ENCODE data around the gene XPR1.
A peak's percentile ranks its signal among the peaks of the same experiment; 100 is the strongest.

The XPR1 gene

DNA sequence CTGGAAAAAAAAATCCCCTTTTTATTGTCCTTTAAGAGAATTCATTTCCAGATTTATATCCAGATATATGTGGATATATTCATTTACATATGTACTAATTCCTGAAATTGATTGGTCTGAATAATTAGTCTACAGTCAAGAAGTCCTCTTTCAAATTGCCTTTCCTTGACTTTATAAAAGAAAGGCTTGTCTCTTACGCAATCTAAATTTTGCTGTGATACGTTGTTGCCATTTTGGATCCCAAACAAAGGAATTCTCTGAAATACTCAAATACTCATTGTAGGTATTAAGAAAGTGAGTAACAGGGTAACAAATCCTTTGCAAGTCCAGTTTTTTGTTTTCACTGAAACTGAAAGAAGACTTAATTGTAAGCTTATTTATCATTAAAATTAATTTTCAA lies 144.0 kb downstream of the XPR1 start:
- no peak for TF ChIP-seq CTCF (IDR thresholded peaks at IDR 0.05; ENCODE audit: insufficient read depth, low read length, poor library complexity, severe bottlenecking)
- no peaks in the 10 kb centered on the region for H3K36me3 ChIP-seq (ENCODE audit: control insufficient read depth, insufficient read depth, low read length)
- no peak for DNase-seq (ENCODE audit: extremely low read depth, insufficient read length)
- H3K27me3 ChIP-seq (replicated peaks; ENCODE audit: control insufficient read depth, insufficient read depth, low read length): no peaks in the 10 kb centered on the region
- no peak overlapping the region for H3K4me3 ChIP-seq (replicated peaks; ENCODE audit: low read depth, low read length)

GRCh38 chr1:180777072-180777689 lies 145.4 kb downstream of the XPR1 start:
- H3K4me3 ChIP-seq (replicated peaks; ENCODE audit: low read depth, low read length): no peak overlapping the region
- no peak for DNase-seq (ENCODE audit: extremely low read depth, insufficient read length)
- no peaks in the 10 kb centered on the region for H3K27me3 ChIP-seq (replicated peaks; ENCODE audit: control insufficient read depth, insufficient read depth, low read length)
- TF ChIP-seq CTCF (IDR thresholded peaks at IDR 0.05; ENCODE audit: insufficient read depth, low read length, poor library complexity, severe bottlenecking): no peak
- H3K36me3 ChIP-seq (ENCODE audit: control insufficient read depth, insufficient read depth, low read length): no peaks in the 10 kb centered on the region

DNA sequence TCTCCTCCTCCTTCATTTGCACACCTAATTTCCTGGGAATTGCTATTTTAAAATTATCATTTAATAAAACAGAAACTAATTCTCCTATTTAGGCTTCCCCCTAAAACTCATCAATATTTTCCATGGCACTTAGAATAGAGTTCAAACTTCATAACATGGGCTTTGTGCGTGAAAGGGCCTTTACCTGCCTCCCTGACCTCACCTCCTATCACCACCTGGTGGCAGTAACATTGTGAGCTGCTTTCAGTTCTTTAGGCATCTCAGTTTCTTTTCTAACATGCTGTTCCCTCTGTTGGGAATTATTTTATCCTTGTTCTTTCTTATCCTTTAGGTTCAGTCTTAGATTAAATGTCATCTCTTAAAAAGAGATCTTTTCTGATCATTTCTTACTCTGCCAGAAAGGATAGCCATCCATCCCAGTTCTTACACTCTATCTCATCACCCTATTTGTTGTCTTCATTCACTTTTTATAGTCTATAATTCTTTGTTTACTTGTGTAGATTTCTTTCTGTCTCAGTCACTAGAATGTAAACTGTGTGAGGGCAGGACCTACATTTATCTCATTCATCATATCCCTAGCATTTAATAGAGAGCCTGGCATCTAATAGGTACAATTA lies 147.1 kb downstream of the XPR1 start:
- H3K27me3 ChIP-seq (replicated peaks; ENCODE audit: control insufficient read depth, insufficient read depth, low read length): no peaks in the 10 kb centered on the region
- TF ChIP-seq CTCF (IDR thresholded peaks at IDR 0.05; ENCODE audit: insufficient read depth, low read length, poor library complexity, severe bottlenecking): peak; percentile 73
- no peak for DNase-seq (ENCODE audit: extremely low read depth, insufficient read length)
- no peak overlapping the region for H3K4me3 ChIP-seq (replicated peaks; ENCODE audit: low read depth, low read length)
- H3K36me3 ChIP-seq (ENCODE audit: control insufficient read depth, insufficient read depth, low read length): no peaks in the 10 kb centered on the region

GRCh38 chr1:180779584-180779983 lies 147.8 kb downstream of the XPR1 start:
- Histone ChIP-seq H3K36me3 (ENCODE audit: control insufficient read depth, insufficient read depth, low read length) (no peaks in the 10 kb centered on the region), H3K27me3 (replicated peaks; ENCODE audit: control insufficient read depth, insufficient read depth, low read length) (no peaks in the 10 kb centered on the region), H3K4me3 (replicated peaks; ENCODE audit: low read depth, low read length) (no peak overlapping the region)
- no peak for TF ChIP-seq CTCF (IDR thresholded peaks at IDR 0.05; ENCODE audit: insufficient read depth, low read length, poor library complexity, severe bottlenecking)
- DNase-seq (ENCODE audit: extremely low read depth, insufficient read length): no peak

GRCh38 chr1:180781718-180782117 lies 149.9 kb downstream of the XPR1 start:
- Histone ChIP-seq H3K27me3 (replicated peaks; ENCODE audit: control insufficient read depth, insufficient read depth, low read length) (no peaks in the 10 kb centered on the region), H3K36me3 (ENCODE audit: control insufficient read depth, insufficient read depth, low read length) (no peaks in the 10 kb centered on the region), H3K4me3 (replicated peaks; ENCODE audit: low read depth, low read length) (no peak overlapping the region)
- TF ChIP-seq CTCF (IDR thresholded peaks at IDR 0.05; ENCODE audit: insufficient read depth, low read length, poor library complexity, severe bottlenecking): no peak
- DNase-seq (ENCODE audit: extremely low read depth, insufficient read length): no peak
